AG20443 (cell line): ENCODE data around the gene MRGPRF.

ENCODE experiments used
- DNase-seq: peaks from one replicate; pipeline ENCODE4 v3.0.0; 2012; ENCODE audit warnings: low spot score, mixed read lengths

The MRGPRF gene

GRCh38 chr11:69022260-69022659, 9.2 kb upstream of the MRGPRF start:
- DNase-seq = no peak

GRCh38 chr11:69018924-69019323, 5.9 kb upstream of the MRGPRF start:
- DNase-seq = peak; percentile 80

- DNase-seq = no peak
Measured at GRCh38 chr11:69017951-69018350, 4.9 kb upstream of the MRGPRF start.

- no peak for DNase-seq
Measured at GRCh38 chr11:69014898-69015549, 2.0 kb upstream of the MRGPRF start.

GRCh38 chr11:69014084-69014851, 1.2 kb upstream of the MRGPRF start:
- DNase-seq = peak; percentile 36

GRCh38 chr11:69012092-69013008, 696 bp downstream of the MRGPRF start:
- DNase-seq = peak; percentile 41

GRCh38 chr11:69011624-69012091, 1.4 kb downstream of the MRGPRF start:
- DNase-seq = no peak

- peak; percentile 94 for DNase-seq
Measured at GRCh38 chr11:69010964-69011623, 2.0 kb downstream of the MRGPRF start.

- DNase-seq = no peak
Measured at GRCh38 chr11:69010361-69010891, 2.6 kb downstream of the MRGPRF start.

GRCh38 chr11:69009441-69010211, 3.4 kb downstream of the MRGPRF start:
- DNase-seq = no peak

- DNase-seq = peak; percentile 98
Measured at GRCh38 chr11:69008737-69009440, 4.2 kb downstream of the MRGPRF start.

GRCh38 chr11:69007975-69008381, 5.1 kb downstream of the MRGPRF start:
- DNase-seq = no peak

GRCh38 chr11:69006816-69007215, 6.2 kb downstream of the MRGPRF start:
- DNase-seq = no peak

- DNase-seq = no peak
Measured at GRCh38 chr11:69005631-69006368, 7.2 kb downstream of the MRGPRF start.

- no peak for DNase-seq
Measured at GRCh38 chr11:69005183-69005630, 7.8 kb downstream of the MRGPRF start.

- no peak for DNase-seq
Measured at GRCh38 chr11:69004411-69005182, 8.4 kb downstream of the MRGPRF start.

- no peak for DNase-seq
Measured at GRCh38 chr11:69003866-69004367, 9.1 kb downstream of the MRGPRF start.

GRCh38 chr11:69003301-69003865, 9.7 kb downstream of the MRGPRF start:
- no peak for DNase-seq
